Measurements from ENCODE around the gene S100A14. TPM values are rescaled to one million over a fixed set of nuclear protein-coding genes. Genes with fewer than 3 reads are reported as not detected.

The S100A14 gene
- total RNA-seq, 1 experiment from 2014 or later, result 0.57 TPM

DNA sequence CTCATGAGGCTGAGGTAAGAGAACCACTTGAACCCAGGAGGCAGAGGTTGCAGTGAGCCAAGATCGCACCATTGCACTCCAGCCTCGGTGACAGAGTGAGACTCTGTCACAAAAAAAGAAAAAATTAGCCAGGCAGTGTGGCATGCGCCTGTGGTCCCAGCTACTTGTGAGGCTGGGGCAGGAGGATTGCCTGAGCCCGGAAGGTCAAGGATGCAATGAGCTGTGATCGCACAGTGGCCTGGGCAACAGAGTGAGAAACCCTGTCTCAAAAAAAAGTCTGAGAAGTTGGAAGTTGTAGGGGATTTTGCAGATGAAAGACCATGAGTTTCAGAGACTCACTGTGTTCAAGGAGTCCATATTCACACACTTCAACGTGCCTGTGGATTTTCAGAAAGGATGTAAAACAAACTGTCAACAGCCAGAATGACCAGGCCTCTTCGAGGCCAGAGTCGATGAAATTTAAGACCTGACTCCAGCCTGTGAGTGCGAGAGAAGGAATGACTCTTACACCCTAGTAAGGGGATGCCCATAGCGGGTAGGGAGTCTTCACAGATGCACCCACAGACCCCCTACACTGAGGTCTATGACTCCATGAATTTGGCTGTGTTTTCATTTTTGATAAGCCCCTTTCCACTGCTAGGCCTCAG, 9.0 kb upstream of the S100A14 start:
- Histone ChIP-seq H3K9me3 (ENCODE audit: control insufficient read depth, insufficient read depth, low read depth, low read length) (no peaks in the 10 kb centered on the region), H3K27me3 (ENCODE audit: control insufficient read depth, insufficient read depth, low read length) (no peaks in the 10 kb centered on the region), H3K36me3 (ENCODE audit: control insufficient read depth, insufficient read depth, low read length) (no peaks in the 10 kb centered on the region), H3K4me3 (ENCODE audit: low read depth in 2 of 2, low read length in 2 of 2) (no peak overlapping the region), H3K4me1 (ENCODE audit: control insufficient read depth, insufficient read depth, low read length) (peaks cover 27% of the 10 kb centered on the region), H3K27ac (ENCODE audit: low read length) (no peak overlapping the region)
- no peak for TF ChIP-seq TCF7L2 (IDR thresholded peaks at IDR 0.05; ENCODE audit: low read depth, low read length)
- intact Hi-C loops (cut with micrococcal nuclease; ENCODE audit: unreplicated experiment) (no loop called here), in situ Hi-C loops (cut with HindIII; ENCODE audit: low pct_unique_long_range_greater_than_20kb, low sequenced_read_pairs) (loop anchor here (25.0 kb wide), 1 partner anchor 263 kb away; the partner anchor contains the start of gene S100A9)
- ChIA-PET CTCF (no interaction called here), POLR2A (interaction anchor here (0.6 kb wide), 1 partner anchor 77 kb away, joined by 3 read pairs; no protein-coding TSS in a partner anchor)
- ATAC-seq (no peak), DNase-seq (ENCODE audit: low read depth, low spot score) (no peak)
- TSS peak; percentile 57 for BruUV-seq (replicated peaks)

DNA sequence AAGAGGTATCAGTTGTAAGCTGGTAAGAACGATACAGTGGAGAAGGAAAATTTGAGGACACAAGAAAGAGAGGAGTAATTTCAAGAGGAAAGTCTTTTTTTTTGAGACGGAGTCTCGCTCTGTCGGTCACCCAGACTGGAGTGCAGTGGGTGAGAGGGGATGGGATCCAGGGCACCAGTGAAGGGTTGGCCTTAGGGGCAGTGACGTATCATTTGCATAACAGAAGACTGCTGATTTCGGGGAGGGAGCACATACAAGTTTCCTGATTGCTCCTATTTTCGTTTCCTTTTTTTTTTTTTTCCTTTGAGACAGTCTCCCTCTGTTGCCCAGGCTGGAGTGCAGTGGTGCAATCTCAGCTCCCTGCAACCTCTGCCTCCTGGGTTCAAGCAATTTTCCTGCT, 7.0 kb upstream of the S100A14 start:
- BruUV-seq (replicated peaks), result no TSS peak
- no peak for DNase-seq (ENCODE audit: low read depth, low spot score)
- TF ChIP-seq, protein P1, sequence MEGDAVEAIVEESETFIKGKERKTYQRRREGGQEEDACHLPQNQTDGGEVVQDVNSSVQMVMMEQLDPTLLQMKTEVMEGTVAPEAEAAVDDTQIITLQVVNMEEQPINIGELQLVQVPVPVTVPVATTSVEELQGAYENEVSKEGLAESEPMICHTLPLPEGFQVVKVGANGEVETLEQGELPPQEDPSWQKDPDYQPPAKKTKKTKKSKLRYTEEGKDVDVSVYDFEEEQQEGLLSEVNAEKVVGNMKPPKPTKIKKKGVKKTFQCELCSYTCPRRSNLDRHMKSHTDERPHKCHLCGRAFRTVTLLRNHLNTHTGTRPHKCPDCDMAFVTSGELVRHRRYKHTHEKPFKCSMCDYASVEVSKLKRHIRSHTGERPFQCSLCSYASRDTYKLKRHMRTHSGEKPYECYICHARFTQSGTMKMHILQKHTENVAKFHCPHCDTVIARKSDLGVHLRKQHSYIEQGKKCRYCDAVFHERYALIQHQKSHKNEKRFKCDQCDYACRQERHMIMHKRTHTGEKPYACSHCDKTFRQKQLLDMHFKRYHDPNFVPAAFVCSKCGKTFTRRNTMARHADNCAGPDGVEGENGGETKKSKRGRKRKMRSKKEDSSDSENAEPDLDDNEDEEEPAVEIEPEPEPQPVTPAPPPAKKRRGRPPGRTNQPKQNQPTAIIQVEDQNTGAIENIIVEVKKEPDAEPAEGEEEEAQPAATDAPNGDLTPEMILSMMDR (IDR thresholded peaks at IDR 0.05), result no peak
- TF ChIP-seq POLR2AphosphoS5 (IDR thresholded peaks at IDR 0.05; ENCODE audit: low read depth, low read length) (no peak), TCF7L2 (IDR thresholded peaks at IDR 0.05; ENCODE audit: low read depth, low read length) (no peak), SIN3A (IDR thresholded peaks at IDR 0.05; ENCODE audit: borderline replicate concordance, insufficient read depth, low read depth, low read length) (no peak)
- TF ChIP-seq, protein P2, sequence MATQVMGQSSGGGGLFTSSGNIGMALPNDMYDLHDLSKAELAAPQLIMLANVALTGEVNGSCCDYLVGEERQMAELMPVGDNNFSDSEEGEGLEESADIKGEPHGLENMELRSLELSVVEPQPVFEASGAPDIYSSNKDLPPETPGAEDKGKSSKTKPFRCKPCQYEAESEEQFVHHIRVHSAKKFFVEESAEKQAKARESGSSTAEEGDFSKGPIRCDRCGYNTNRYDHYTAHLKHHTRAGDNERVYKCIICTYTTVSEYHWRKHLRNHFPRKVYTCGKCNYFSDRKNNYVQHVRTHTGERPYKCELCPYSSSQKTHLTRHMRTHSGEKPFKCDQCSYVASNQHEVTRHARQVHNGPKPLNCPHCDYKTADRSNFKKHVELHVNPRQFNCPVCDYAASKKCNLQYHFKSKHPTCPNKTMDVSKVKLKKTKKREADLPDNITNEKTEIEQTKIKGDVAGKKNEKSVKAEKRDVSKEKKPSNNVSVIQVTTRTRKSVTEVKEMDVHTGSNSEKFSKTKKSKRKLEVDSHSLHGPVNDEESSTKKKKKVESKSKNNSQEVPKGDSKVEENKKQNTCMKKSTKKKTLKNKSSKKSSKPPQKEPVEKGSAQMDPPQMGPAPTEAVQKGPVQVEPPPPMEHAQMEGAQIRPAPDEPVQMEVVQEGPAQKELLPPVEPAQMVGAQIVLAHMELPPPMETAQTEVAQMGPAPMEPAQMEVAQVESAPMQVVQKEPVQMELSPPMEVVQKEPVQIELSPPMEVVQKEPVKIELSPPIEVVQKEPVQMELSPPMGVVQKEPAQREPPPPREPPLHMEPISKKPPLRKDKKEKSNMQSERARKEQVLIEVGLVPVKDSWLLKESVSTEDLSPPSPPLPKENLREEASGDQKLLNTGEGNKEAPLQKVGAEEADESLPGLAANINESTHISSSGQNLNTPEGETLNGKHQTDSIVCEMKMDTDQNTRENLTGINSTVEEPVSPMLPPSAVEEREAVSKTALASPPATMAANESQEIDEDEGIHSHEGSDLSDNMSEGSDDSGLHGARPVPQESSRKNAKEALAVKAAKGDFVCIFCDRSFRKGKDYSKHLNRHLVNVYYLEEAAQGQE (IDR thresholded peaks at IDR 0.05; ENCODE audit: insufficient read depth in 1 of 2, low read depth in 2 of 2, low read length in 1 of 2), result no peak
- no peak overlapping the region for H3K27ac ChIP-seq (ENCODE audit: low read length)
- intact Hi-C loops (cut with micrococcal nuclease; ENCODE audit: unreplicated experiment) (no loop called here), in situ Hi-C loops (cut with HindIII; ENCODE audit: low pct_unique_long_range_greater_than_20kb, low sequenced_read_pairs) (loop anchor here (25.0 kb wide), 1 partner anchor 261 kb away; the partner anchor contains the start of gene S100A9)
- H3K9me3 ChIP-seq (ENCODE audit: control insufficient read depth, insufficient read depth, low read depth, low read length), result no peaks in the 10 kb centered on the region
- POLR2A ChIA-PET, result no interaction called here
- H3K4me3 ChIP-seq (ENCODE audit: low read depth in 2 of 2, low read length in 2 of 2), result no peak overlapping the region
- H3K27me3 ChIP-seq (ENCODE audit: control insufficient read depth, insufficient read depth, low read length), result no peaks in the 10 kb centered on the region
- H3K36me3 ChIP-seq (ENCODE audit: control insufficient read depth, insufficient read depth, low read length), result no peaks in the 10 kb centered on the region
- H3K4me1 ChIP-seq (ENCODE audit: control insufficient read depth, insufficient read depth, low read length), result peaks cover 18% of the 10 kb centered on the region
- ATAC-seq, result no peak
- CTCF ChIA-PET, result interaction anchor here (1.3 kb wide), 1 partner anchor 9 kb away, joined by 4 read pairs; no protein-coding TSS in a partner anchor

DNA sequence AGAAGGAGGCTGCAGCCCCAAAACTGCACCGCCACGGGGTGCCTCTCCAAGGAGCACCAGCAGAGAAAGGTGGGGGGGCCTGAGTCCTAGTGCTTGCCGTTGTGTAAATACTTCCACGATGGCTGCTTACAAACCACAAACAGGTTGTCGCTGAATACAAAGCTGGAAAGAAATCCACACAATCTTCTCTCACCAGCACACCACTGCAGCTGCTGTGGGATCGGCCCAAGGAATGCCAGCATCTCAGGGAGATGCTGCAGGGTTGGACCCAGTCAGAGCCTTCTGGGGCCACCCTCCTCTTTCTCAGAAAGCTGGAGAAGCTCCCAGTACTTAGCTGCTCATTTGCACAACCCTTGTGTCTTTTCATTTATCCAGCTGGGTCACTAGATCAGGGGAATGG, 3.0 kb upstream of the S100A14 start:
- in situ Hi-C loops (cut with HindIII; ENCODE audit: low pct_unique_long_range_greater_than_20kb, low sequenced_read_pairs) (loop anchor here (25.0 kb wide), 1 partner anchor 257 kb away; the partner anchor contains the start of gene S100A9), intact Hi-C loops (cut with micrococcal nuclease; ENCODE audit: unreplicated experiment) (loop anchor here (5.0 kb wide), 1 partner anchor 107 kb away; no protein-coding TSS in a partner anchor)
- no peaks in the 10 kb centered on the region for H3K36me3 ChIP-seq (ENCODE audit: control insufficient read depth, insufficient read depth, low read length)
- ATAC-seq (no peak), DNase-seq (ENCODE audit: low read depth, low spot score) (no peak)
- H3K27me3 ChIP-seq (ENCODE audit: control insufficient read depth, insufficient read depth, low read length), result no peaks in the 10 kb centered on the region
- no TSS peak for BruUV-seq (replicated peaks)
- H3K4me3 ChIP-seq (ENCODE audit: low read depth in 2 of 2, low read length in 2 of 2), result no peak overlapping the region
- CTCF ChIA-PET, result interaction anchor here (2.3 to 3.0 kb wide), 2 partner anchors 8 to 47 kb away, joined by 12 to 13 read pairs; partner anchors contain the start of gene S100A13
- no peaks in the 10 kb centered on the region; the same call in 1 of the 2 replicates for H3K4me1 ChIP-seq (ENCODE audit: control insufficient read depth, insufficient read depth, low read length)
- no peak overlapping the region for H3K27ac ChIP-seq (ENCODE audit: low read length)
- TF ChIP-seq, protein P2 (IDR thresholded peaks at IDR 0.05; ENCODE audit: insufficient read depth in 1 of 2, low read depth in 2 of 2, low read length in 1 of 2), result no peak
- TF ChIP-seq SIN3A (IDR thresholded peaks at IDR 0.05; ENCODE audit: borderline replicate concordance, insufficient read depth, low read depth, low read length), result no peak
- TF ChIP-seq TCF7L2 (IDR thresholded peaks at IDR 0.05; ENCODE audit: low read depth, low read length), result no peak
- no peak for TF ChIP-seq POLR2AphosphoS5 (IDR thresholded peaks at IDR 0.05; ENCODE audit: low read depth, low read length)
- TF ChIP-seq, protein P1 (IDR thresholded peaks at IDR 0.05), result no peak
- POLR2A ChIA-PET, result interaction anchor here (1.3 kb wide), 1 partner anchor 8 kb away, joined by 3 read pairs; the partner anchor contains the start of gene S100A13
- H3K9me3 ChIP-seq (ENCODE audit: control insufficient read depth, insufficient read depth, low read depth, low read length), result no peaks in the 10 kb centered on the region

All from Panc1 (cell line).